IPS-20b (cell line): ENCODE results near the gene PTPRF.

Experiments
- H3K27ac ChIP-seq: one replicate; pipeline ENCODE4 v1.5.1; 2013; ENCODE audit warnings: low read length
- H3K27me3 ChIP-seq: 2 replicates; pipeline ENCODE4 v1.6.1; 2013; ENCODE audit warnings: mild to moderate bottlenecking, low read length, inconsistent platforms; ENCODE audit not compliant: insufficient read depth
- H3K36me3 ChIP-seq: 2 replicates; pipeline ENCODE4 v1.6.1; 2013; ENCODE audit warnings: low read depth, mild to moderate bottlenecking, inconsistent platforms, low read length, moderate library complexity; ENCODE audit not compliant: insufficient read depth
- H3K4me1 ChIP-seq: 2 replicates; pipeline ENCODE4 v1.6.1; 2013; ENCODE audit warnings: mild to moderate bottlenecking, control low read depth, inconsistent platforms, low read length, moderate library complexity; ENCODE audit not compliant: insufficient read depth
- H3K4me3 ChIP-seq: 2 replicates; pipeline ENCODE4 v1.5.1; 2013; ENCODE audit warnings: mild to moderate bottlenecking, low read length, inconsistent platforms
- H3K9ac ChIP-seq: 2 replicates; pipeline ENCODE4 v1.6.1; 2013; ENCODE audit warnings: low read depth, mild to moderate bottlenecking, inconsistent platforms, low read length, moderate library complexity
- H3K9me3 ChIP-seq: 2 replicates; pipeline ENCODE4 v1.6.1; 2013; ENCODE audit warnings: mild to moderate bottlenecking, low read depth, low read length, inconsistent platforms; ENCODE audit not compliant: insufficient read depth

PTPRF gene

GRCh38 chr1:43558346-43558841, 27.7 kb downstream of the PTPRF start:
- H3K9me3 ChIP-seq = no peaks in the 10 kb centered on the region
- H3K27ac ChIP-seq = no peak overlapping the region
- H3K36me3 ChIP-seq = peaks cover 40% of the 10 kb centered on the region
- peak overlapping the region; percentile 54; the same call in 1 of the 2 replicates for H3K9ac ChIP-seq
- no peaks in the 10 kb centered on the region for H3K27me3 ChIP-seq
- H3K4me1 ChIP-seq = peaks cover 14% of the 10 kb centered on the region
- peak overlapping the region; percentile 20; the same call in 1 of the 2 replicates for H3K4me3 ChIP-seq

GRCh38 chr1:43559714-43560113, 29.0 kb downstream of the PTPRF start:
- Histone ChIP-seq H3K27ac (no peak overlapping the region), H3K4me3 (no peak overlapping the region), H3K9me3 (no peaks in the 10 kb centered on the region), H3K36me3 (peaks cover 31% of the 10 kb centered on the region), H3K4me1 (peaks cover 27% of the 10 kb centered on the region), H3K27me3 (no peaks in the 10 kb centered on the region), H3K9ac (no peak overlapping the region)

GRCh38 chr1:43560286-43560685, 29.6 kb downstream of the PTPRF start:
- peaks cover 27% of the 10 kb centered on the region for H3K36me3 ChIP-seq
- H3K9me3 ChIP-seq = no peaks in the 10 kb centered on the region
- no peak overlapping the region for H3K27ac ChIP-seq
- no peak overlapping the region for H3K9ac ChIP-seq
- no peaks in the 10 kb centered on the region for H3K27me3 ChIP-seq
- no peak overlapping the region for H3K4me3 ChIP-seq
- H3K4me1 ChIP-seq = peaks cover 32% of the 10 kb centered on the region

GRCh38 chr1:43563876-43564539, 33.3 kb downstream of the PTPRF start:
- H3K4me3 ChIP-seq = no peak overlapping the region
- no peak overlapping the region for H3K27ac ChIP-seq
- no peaks in the 10 kb centered on the region for H3K9me3 ChIP-seq
- H3K36me3 ChIP-seq = peaks cover 9% of the 10 kb centered on the region; the same call in 1 of the 2 replicates
- peaks cover 26% of the 10 kb centered on the region for H3K4me1 ChIP-seq
- H3K9ac ChIP-seq = 0 out of 2 replicates have a peak overlapping the region, but pooled peaks have one; percentile 8
- no peaks in the 10 kb centered on the region for H3K27me3 ChIP-seq

GRCh38 chr1:43564551-43565348, 34.1 kb downstream of the PTPRF start:
- Histone ChIP-seq H3K27me3 (no peaks in the 10 kb centered on the region), H3K27ac (peak overlapping the region; percentile 12), H3K4me1 (peaks cover 23% of the 10 kb centered on the region), H3K4me3 (peak overlapping the region; percentile 60), H3K9ac (peak overlapping the region; percentile 63; the same call in 1 of the 2 replicates), H3K36me3 (peaks cover 13% of the 10 kb centered on the region), H3K9me3 (no peaks in the 10 kb centered on the region)

- H3K36me3 ChIP-seq = peaks cover 23% of the 10 kb centered on the region
- H3K27ac ChIP-seq = peak overlapping the region; percentile 12
- H3K9ac ChIP-seq = peak overlapping the region; percentile 63; the same call in 1 of the 2 replicates
- H3K9me3 ChIP-seq = no peaks in the 10 kb centered on the region
- H3K4me3 ChIP-seq = peak overlapping the region; percentile 60
- peaks cover 23% of the 10 kb centered on the region for H3K4me1 ChIP-seq
- H3K27me3 ChIP-seq = no peaks in the 10 kb centered on the region
These were observed 35.1 kb downstream of the PTPRF start for GRCh38 chr1:43565600-43566360.

GRCh38 chr1:43566382-43567044, 35.8 kb downstream of the PTPRF start:
- peaks cover 26% of the 10 kb centered on the region for H3K36me3 ChIP-seq
- H3K4me1 ChIP-seq = peaks cover 23% of the 10 kb centered on the region
- no peak overlapping the region; the same call in 1 of the 2 replicates for H3K9ac ChIP-seq
- H3K9me3 ChIP-seq = no peaks in the 10 kb centered on the region
- H3K4me3 ChIP-seq = no peak overlapping the region
- no peak overlapping the region for H3K27ac ChIP-seq
- H3K27me3 ChIP-seq = no peaks in the 10 kb centered on the region

- Histone ChIP-seq H3K27me3 (no peaks in the 10 kb centered on the region), H3K9me3 (no peaks in the 10 kb centered on the region), H3K4me3 (no peak overlapping the region), H3K27ac (no peak overlapping the region), H3K9ac (no peak overlapping the region), H3K36me3 (peaks cover 33% of the 10 kb centered on the region), H3K4me1 (peaks cover 13% of the 10 kb centered on the region)
These were observed 38.5 kb downstream of the PTPRF start for GRCh38 chr1:43569175-43569574.

GRCh38 chr1:43570277-43570676, 39.6 kb downstream of the PTPRF start:
- Histone ChIP-seq H3K27me3 (no peaks in the 10 kb centered on the region), H3K9ac (no peak overlapping the region), H3K27ac (no peak overlapping the region), H3K4me3 (no peak overlapping the region), H3K36me3 (peaks cover 43% of the 10 kb centered on the region), H3K4me1 (peaks cover 2% of the 10 kb centered on the region; the same call in 1 of the 2 replicates), H3K9me3 (no peaks in the 10 kb centered on the region)

- Histone ChIP-seq H3K27me3 (no peaks in the 10 kb centered on the region), H3K9me3 (no peaks in the 10 kb centered on the region), H3K27ac (no peak overlapping the region), H3K4me3 (no peak overlapping the region), H3K36me3 (peaks cover 47% of the 10 kb centered on the region), H3K4me1 (no peaks in the 10 kb centered on the region; the same call in 1 of the 2 replicates), H3K9ac (no peak overlapping the region)
These were observed 40.0 kb downstream of the PTPRF start for GRCh38 chr1:43570715-43571114.

- H3K9ac ChIP-seq = no peak overlapping the region
- H3K27me3 ChIP-seq = no peaks in the 10 kb centered on the region
- no peaks in the 10 kb centered on the region for H3K9me3 ChIP-seq
- H3K4me1 ChIP-seq = no peaks in the 10 kb centered on the region
- H3K36me3 ChIP-seq = peaks cover 54% of the 10 kb centered on the region
- H3K27ac ChIP-seq = no peak overlapping the region
- no peak overlapping the region for H3K4me3 ChIP-seq
These were observed 41.4 kb downstream of the PTPRF start for GRCh38 chr1:43572084-43572483.
